PC-3 (cell line): Measurements from ENCODE around the gene SERPIND1.

Experiments used
- CTCF ChIP-seq: fragments of 300-600 bp; sonication (generic); conservative IDR thresholded peaks from 2 replicates; pipeline ENCODE4 v1.5.1; 2017; ENCODE audit warnings: antibody characterized with exemption, low read depth, mild to moderate bottlenecking, low read length
- EZH2 ChIP-seq: fragments of 300-600 bp; sonication (generic); IDR thresholded peaks from one replicate; pipeline ENCODE4 v1.6.1; 2017; ENCODE audit warnings: antibody characterized with exemption, mild to moderate bottlenecking, low read length; ENCODE audit not compliant: unreplicated experiment
- EZH2phosphoT487 ChIP-seq: fragments of 300-600 bp; sonication (generic); IDR thresholded peaks from 2 replicates; pipeline ENCODE4 v1.6.1; 2018; ENCODE audit warnings: mild to moderate bottlenecking, antibody characterized with exemption, low read length, borderline replicate concordance

- TF ChIP-seq CTCF: no peak
- no peak for TF ChIP-seq EZH2
- TF ChIP-seq EZH2phosphoT487: no peak
These were observed 11.5 kb downstream of the SERPIND1 start for GRCh38 chr22:20785415-20785814.
